ENCODE results near the gene GABRA5.

- TF ChIP-seq CEBPB (IDR thresholded peaks at IDR 0.05; ENCODE audit: low read depth, low read length), result no peak
- TF ChIP-seq, protein P1, sequence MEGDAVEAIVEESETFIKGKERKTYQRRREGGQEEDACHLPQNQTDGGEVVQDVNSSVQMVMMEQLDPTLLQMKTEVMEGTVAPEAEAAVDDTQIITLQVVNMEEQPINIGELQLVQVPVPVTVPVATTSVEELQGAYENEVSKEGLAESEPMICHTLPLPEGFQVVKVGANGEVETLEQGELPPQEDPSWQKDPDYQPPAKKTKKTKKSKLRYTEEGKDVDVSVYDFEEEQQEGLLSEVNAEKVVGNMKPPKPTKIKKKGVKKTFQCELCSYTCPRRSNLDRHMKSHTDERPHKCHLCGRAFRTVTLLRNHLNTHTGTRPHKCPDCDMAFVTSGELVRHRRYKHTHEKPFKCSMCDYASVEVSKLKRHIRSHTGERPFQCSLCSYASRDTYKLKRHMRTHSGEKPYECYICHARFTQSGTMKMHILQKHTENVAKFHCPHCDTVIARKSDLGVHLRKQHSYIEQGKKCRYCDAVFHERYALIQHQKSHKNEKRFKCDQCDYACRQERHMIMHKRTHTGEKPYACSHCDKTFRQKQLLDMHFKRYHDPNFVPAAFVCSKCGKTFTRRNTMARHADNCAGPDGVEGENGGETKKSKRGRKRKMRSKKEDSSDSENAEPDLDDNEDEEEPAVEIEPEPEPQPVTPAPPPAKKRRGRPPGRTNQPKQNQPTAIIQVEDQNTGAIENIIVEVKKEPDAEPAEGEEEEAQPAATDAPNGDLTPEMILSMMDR (conservative IDR thresholded peaks at IDR 0.05; ENCODE audit: low read depth, low read length), result no peak
- no peak for TF ChIP-seq POLR2A (IDR thresholded peaks at IDR 0.05; ENCODE audit: low read depth, low read length)
- TF ChIP-seq, protein P2, sequence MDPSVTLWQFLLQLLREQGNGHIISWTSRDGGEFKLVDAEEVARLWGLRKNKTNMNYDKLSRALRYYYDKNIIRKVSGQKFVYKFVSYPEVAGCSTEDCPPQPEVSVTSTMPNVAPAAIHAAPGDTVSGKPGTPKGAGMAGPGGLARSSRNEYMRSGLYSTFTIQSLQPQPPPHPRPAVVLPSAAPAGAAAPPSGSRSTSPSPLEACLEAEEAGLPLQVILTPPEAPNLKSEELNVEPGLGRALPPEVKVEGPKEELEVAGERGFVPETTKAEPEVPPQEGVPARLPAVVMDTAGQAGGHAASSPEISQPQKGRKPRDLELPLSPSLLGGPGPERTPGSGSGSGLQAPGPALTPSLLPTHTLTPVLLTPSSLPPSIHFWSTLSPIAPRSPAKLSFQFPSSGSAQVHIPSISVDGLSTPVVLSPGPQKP (IDR thresholded peaks at IDR 0.05; ENCODE audit: borderline replicate concordance, low read depth, low read length), result no peak
- no peak for TF ChIP-seq MAFK (IDR thresholded peaks at IDR 0.05; ENCODE audit: low read depth, low read length)
- no peak for TF ChIP-seq BHLHE40 (IDR thresholded peaks at IDR 0.05; ENCODE audit: low read depth, low read length)
Observed at GRCh38 chr15:26901041-26901440, 34.2 kb downstream of the GABRA5 start.

Data from IMR-90 (cell line).